GM19193 (cell line): ENCODE results near the gene KIAA1671.

Source experiments
- POLR2A ChIP-seq: IDR thresholded peaks from 4 replicates; pipeline ENCODE4 v1.6.1; 2011; ENCODE audit not compliant: insufficient read depth, insufficient read length; ENCODE audit errors: extremely low read depth

KIAA1671 gene

DNA sequence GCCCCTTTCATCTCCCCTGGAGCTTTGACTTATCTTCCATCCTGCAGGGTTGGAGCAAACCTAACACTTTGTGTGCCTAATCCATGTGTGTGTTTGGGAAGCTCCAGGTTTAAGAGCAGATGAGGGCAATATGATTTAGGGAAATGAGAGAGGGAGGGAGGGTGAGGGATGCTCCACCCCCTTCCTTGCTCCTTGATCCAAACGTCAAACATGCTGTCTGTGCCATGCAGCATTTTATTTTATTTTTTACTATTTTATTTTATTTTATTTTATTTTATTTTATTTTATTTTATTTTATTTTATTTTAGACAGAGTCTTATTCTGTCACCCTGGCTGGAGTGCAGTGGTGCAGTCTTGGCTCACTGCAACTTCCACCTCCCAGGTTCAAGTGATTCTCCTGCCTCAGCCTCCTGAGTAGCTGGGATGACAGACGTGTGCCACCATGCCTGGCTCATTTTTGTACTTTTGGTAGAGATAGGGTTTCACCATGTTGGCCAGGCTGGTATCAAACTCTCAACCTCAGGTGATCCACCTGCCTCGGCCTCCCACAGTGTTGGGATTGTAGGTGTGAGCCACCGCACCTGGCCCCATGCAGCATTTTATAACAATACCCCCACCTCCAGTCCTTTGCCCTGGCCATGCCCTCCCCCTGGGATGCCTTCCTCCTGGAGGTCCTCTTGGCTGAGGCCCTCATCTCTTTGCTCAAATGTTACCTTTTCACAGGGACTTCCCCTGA is 194.6 kb downstream of the KIAA1671 start:
- TF ChIP-seq POLR2A, result no peak

- no peak for TF ChIP-seq POLR2A
These were observed 195.1 kb downstream of the KIAA1671 start for GRCh38 chr22:25147642-25147928.

DNA sequence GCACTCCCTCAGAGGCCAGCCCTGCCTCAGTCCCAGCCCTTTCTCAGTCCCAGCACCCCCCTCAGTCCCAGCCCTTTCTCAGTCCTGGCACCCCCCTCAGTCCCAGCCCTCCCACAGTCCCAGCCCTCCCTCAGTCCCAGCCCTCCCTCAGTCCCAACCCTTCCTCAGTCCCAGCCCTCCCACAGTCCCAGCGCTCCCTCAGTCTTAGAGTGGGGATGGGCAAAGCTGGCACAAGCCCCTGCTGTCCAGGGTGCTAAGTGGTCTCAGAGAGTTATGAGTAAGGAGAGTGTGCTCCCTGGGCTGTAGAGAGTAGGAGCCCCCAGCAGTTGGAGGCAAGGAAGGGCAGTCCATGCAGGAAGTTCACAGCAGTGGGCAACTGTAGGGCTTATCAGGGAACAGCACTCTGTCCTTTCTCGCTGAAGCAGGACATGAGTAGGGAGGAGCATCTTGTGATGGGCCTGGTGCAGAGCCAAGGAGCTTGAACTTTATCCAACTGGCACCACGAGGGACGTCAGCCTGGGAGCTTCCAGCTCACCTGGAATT is 195.7 kb downstream of the KIAA1671 start:
- TF ChIP-seq POLR2A, result no peak

DNA sequence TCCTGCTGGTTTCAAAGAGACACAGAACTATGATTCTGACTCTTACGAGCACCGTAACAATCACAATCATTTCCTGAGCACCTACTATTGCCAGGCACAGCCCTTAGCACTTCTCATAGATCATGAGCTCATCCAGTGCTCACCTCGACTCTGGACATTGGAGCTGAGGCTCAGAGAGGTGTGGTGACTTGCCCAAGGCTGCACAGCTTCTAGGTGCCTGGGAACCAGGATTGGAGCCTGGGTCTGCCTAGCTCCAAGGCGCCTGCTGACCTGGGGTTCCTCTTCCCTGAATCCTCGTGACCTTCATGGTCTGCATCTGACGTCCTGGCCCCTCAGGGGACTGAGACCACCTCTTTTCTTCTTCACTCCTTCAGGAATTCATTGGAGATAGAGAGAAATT is 196.5 kb downstream of the KIAA1671 start:
- TF ChIP-seq POLR2A, result no peak

DNA sequence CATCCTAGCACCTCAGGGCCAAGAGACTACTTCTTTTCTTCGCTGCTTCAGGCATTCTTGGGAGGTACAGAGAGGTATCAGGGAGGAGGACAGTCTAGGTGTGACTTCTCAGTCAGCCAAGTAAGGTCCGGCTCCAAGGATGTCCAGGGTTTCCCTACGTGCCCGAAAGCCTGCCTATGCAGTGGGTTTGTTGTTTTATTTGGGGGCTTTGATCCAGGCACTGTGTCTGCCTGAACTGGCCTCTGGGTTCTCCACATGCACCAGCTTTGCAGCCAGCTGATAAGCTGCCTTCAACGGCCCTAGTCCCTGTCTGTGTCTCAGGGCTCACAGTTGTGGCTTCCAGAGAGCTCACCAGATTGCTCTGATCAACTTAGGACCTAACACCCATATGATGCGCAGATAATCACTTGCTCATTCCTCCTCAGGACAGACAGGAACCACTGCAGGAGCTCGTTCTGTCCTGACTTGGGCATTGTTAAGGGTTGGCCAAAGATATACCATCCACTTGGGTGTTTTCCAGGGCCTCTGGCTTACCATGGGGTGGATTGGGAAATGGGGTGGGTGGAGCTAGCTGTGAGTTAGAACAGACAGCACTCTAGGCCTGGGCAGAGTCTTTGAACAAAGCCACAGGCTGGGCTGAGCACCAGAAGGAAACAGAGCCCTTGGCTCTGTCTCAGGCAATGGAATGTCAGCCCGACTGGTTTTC is 201.6 kb downstream of the KIAA1671 start:
- TF ChIP-seq POLR2A, result no peak

GRCh38 chr22:25154667-25154999 is 202.1 kb downstream of the KIAA1671 start:
- TF ChIP-seq POLR2A, result no peak

GRCh38 chr22:25156736-25157135 is 204.2 kb downstream of the KIAA1671 start:
- no peak for TF ChIP-seq POLR2A

GRCh38 chr22:25159028-25159427 is 206.5 kb downstream of the KIAA1671 start:
- no peak for TF ChIP-seq POLR2A

- no peak for TF ChIP-seq POLR2A
These were observed 207.8 kb downstream of the KIAA1671 start for GRCh38 chr22:25160120-25160996.

- TF ChIP-seq POLR2A, result no peak
These were observed 208.8 kb downstream of the KIAA1671 start for GRCh38 chr22:25161017-25161915.

GRCh38 chr22:25161916-25162530 is 209.5 kb downstream of the KIAA1671 start:
- no peak for TF ChIP-seq POLR2A

DNA sequence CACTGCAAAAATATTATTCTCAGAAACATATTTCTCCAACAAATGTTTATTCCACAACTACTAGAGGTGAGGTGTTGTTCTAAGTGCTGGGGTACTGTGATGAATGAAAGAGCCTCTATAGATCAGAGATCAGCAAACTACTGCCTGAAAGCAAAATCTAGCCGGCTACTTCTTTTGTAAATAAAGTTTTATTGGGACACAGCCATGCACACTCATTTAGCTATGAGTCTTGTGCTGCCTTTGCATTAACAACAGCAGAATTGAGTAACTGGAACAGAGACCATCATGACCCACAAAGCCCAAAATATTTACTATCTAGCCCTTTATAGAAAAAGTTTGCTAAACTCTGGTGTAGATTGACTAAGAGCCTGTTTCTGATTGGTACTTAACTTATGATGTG is 210.0 kb downstream of the KIAA1671 start:
- no peak for TF ChIP-seq POLR2A

DNA sequence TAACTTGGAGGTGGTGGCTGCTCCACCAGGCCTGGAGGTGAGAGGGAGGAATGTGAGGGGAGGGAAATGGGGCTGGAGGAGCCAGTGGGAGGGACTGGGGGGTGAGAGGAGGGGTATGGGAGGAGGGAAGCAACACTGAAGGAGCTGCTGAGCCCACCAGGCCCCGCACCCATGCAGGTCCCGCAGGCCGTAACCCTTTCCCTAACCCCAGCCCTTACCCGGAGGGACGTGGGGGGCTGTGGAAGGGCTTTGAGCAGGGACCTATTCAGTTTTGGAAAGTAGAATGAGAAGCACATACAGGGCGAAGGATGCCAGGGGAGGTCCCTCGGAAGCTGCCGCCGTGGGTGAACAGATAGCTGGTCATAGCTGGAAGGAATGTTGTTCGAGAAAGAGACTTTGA is 213.3 kb downstream of the KIAA1671 start:
- no peak for TF ChIP-seq POLR2A
